Measurements from ENCODE around the gene SIGLEC11. TPM values are rescaled to one million over a fixed set of nuclear protein-coding genes. Genes with fewer than 3 reads are reported as not detected.

Gene SIGLEC11
- total and polyA plus RNA-seq, 2 donors (not counting 1 experiment from before 2014, with no cell fraction given), result 0.09 TPM; not detected in 1

- H3K27me3 Mint-ChIP-seq, result peaks cover 34% of the 10 kb centered on the region
- CTCF ChIA-PET, result interaction anchor here (0.9 kb wide), 1 partner anchor 44 kb away, joined by 3 read pairs; no protein-coding TSS in a partner anchor
- Histone ChIP-seq H3K36me3 (replicated peaks in 1 of 2; ENCODE audit: control extremely low read depth in 1 of 2, control insufficient read depth in 1 of 2, extremely low read depth in 1 of 2, insufficient read depth in 2 of 2, low read length in 1 of 2) (no peaks in the 10 kb centered on the region), H3K9me3 (ENCODE audit: control extremely low read depth in 1 of 3, control insufficient read depth in 2 of 3, insufficient read depth in 1 of 3, low read length in 2 of 3) (no peaks in the 10 kb centered on the region), H4K20me1 (ENCODE audit: control insufficient read depth, insufficient read depth, low read length, poor library complexity, severe bottlenecking) (no peaks in the 10 kb centered on the region), H3K9ac (ENCODE audit: low read length) (no peak overlapping the region), H3K27ac (ENCODE audit: low read length in 2 of 2) (no peak overlapping the region), H3K4me1 (ENCODE audit: control insufficient read depth in 2 of 2, insufficient read depth in 2 of 2, low read length in 2 of 2) (peaks cover 5 to 8% of the 10 kb centered on the region in 2 donors), H2AFZ (ENCODE audit: insufficient read depth, low read depth, low read length, poor library complexity, severe bottlenecking) (no peak overlapping the region), H3K27me3 (replicated peaks in 1 of 4; ENCODE audit: control extremely low read depth in 1 of 4, control insufficient read depth in 3 of 4, insufficient read depth in 4 of 4, low read length in 3 of 4) (no peaks in the 10 kb centered on the region), H3K4me2 (replicated peaks; ENCODE audit: low read depth, low read length, poor library complexity, severe bottlenecking) (no peak overlapping the region), H3K79me2 (ENCODE audit: control insufficient read depth, insufficient read depth, low read length) (no peaks in the 10 kb centered on the region), H3K4me3 (ENCODE audit: control extremely low read depth in 1 of 5, extremely low read depth in 1 of 5, insufficient read depth in 1 of 5, low read depth in 2 of 5, low read length in 4 of 5) (no peak overlapping the region)
- DNase-seq, result no peak
- H3K4me3 Mint-ChIP-seq, result no peak overlapping the region
- intact Hi-C loops (cut with micrococcal nuclease), result no loop called here
- no peak overlapping the region for H3K27ac Mint-ChIP-seq
- no peak for TF ChIP-seq EZH2 (IDR thresholded peaks at IDR 0.05; ENCODE audit: borderline replicate concordance, insufficient read depth, low read depth, low read length, poor library complexity, severe bottlenecking)
- TF ChIP-seq, protein P1, sequence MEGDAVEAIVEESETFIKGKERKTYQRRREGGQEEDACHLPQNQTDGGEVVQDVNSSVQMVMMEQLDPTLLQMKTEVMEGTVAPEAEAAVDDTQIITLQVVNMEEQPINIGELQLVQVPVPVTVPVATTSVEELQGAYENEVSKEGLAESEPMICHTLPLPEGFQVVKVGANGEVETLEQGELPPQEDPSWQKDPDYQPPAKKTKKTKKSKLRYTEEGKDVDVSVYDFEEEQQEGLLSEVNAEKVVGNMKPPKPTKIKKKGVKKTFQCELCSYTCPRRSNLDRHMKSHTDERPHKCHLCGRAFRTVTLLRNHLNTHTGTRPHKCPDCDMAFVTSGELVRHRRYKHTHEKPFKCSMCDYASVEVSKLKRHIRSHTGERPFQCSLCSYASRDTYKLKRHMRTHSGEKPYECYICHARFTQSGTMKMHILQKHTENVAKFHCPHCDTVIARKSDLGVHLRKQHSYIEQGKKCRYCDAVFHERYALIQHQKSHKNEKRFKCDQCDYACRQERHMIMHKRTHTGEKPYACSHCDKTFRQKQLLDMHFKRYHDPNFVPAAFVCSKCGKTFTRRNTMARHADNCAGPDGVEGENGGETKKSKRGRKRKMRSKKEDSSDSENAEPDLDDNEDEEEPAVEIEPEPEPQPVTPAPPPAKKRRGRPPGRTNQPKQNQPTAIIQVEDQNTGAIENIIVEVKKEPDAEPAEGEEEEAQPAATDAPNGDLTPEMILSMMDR (IDR thresholded peaks at IDR 0.05), result no peak
- H3K4me1 Mint-ChIP-seq, result peaks cover 5% of the 10 kb centered on the region
- 96% methylated on average over 5 of the region's 5 CpGs for WGBS (ENCODE audit: insufficient coverage)
- POLR2A ChIA-PET, result no interaction called here
- H3K9me3 Mint-ChIP-seq (ENCODE audit: insufficient read depth), result no peaks in the 10 kb centered on the region
- ATAC-seq (ENCODE audit: low read depth), result no peak
Measured at GRCh38 chr19:49940482-49940791, 20.5 kb downstream of the SIGLEC11 start.

DNA sequence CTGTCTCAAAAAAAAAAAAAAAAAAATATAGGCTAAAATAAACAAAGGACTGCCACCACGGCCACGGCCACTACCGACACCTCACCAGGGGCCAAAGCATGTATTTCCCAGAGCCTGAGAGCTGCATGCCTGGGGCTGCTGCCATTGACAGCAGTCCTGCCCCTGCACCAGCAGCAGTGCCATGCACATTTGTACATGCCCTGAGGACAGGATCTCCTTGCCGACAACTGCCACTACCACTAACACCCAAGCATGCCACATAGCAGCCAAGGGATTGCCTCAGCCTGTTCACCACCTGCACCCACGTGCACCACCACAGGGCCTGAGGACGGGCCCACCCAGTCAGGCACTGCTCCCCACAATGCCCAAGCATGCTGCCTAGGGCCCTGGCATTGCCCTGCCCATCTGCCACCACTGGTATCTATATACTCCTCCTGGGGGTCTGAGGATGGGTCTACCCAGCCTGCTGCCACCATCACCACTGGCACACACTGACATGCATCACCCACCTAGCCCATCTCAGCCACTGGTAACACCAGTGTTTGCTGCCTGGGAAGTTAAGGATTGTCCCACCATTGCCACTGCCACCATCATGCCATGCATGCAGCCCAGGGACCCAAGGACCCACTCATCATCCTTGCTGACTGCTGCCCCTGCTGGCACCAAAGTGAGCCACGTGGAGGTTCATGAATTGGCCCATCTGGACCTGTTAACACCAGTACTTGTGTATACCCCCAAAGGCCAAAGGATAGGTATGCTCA is 21.1 kb downstream of the SIGLEC11 start:
- POLR2A ChIA-PET, result no interaction called here
- Histone ChIP-seq H3K4me2 (replicated peaks; ENCODE audit: low read depth, low read length, poor library complexity, severe bottlenecking) (no peak overlapping the region), H3K27me3 (replicated peaks in 1 of 4; ENCODE audit: control extremely low read depth in 1 of 4, control insufficient read depth in 3 of 4, insufficient read depth in 4 of 4, low read length in 3 of 4) (no peaks in the 10 kb centered on the region), H3K36me3 (replicated peaks in 1 of 2; ENCODE audit: control extremely low read depth in 1 of 2, control insufficient read depth in 1 of 2, extremely low read depth in 1 of 2, insufficient read depth in 2 of 2, low read length in 1 of 2) (no peaks in the 10 kb centered on the region), H3K4me1 (ENCODE audit: control insufficient read depth in 2 of 2, insufficient read depth in 2 of 2, low read length in 2 of 2) (peaks cover 5 to 8% of the 10 kb centered on the region in 2 donors), H3K9ac (ENCODE audit: low read length) (no peak overlapping the region), H3K27ac (ENCODE audit: low read length in 2 of 2) (no peak overlapping the region), H3K79me2 (ENCODE audit: control insufficient read depth, insufficient read depth, low read length) (no peaks in the 10 kb centered on the region), H3K9me3 (ENCODE audit: control extremely low read depth in 1 of 3, control insufficient read depth in 2 of 3, insufficient read depth in 1 of 3, low read length in 2 of 3) (no peaks in the 10 kb centered on the region), H3K4me3 (ENCODE audit: control extremely low read depth in 1 of 5, extremely low read depth in 1 of 5, insufficient read depth in 1 of 5, low read depth in 2 of 5, low read length in 4 of 5) (no peak overlapping the region), H4K20me1 (ENCODE audit: control insufficient read depth, insufficient read depth, low read length, poor library complexity, severe bottlenecking) (no peaks in the 10 kb centered on the region), H2AFZ (ENCODE audit: insufficient read depth, low read depth, low read length, poor library complexity, severe bottlenecking) (no peak overlapping the region)
- DNase-seq (no peak), ATAC-seq (ENCODE audit: low read depth) (no peak)
- WGBS (ENCODE audit: insufficient coverage), result 81% methylated on average over 7 of the region's 7 CpGs
- Mint-ChIP-seq H3K9me3 (ENCODE audit: insufficient read depth) (no peaks in the 10 kb centered on the region), H3K4me3 (no peak overlapping the region), H3K27ac (peak overlapping the region; percentile 32), H3K27me3 (peaks cover 30% of the 10 kb centered on the region), H3K4me1 (peaks cover 5% of the 10 kb centered on the region)
- TF ChIP-seq EZH2 (IDR thresholded peaks at IDR 0.05; ENCODE audit: borderline replicate concordance, insufficient read depth, low read depth, low read length, poor library complexity, severe bottlenecking), result no peak
- TF ChIP-seq, protein P1 (IDR thresholded peaks at IDR 0.05), result no peak
- CTCF ChIA-PET, result interaction anchor here (0.6 to 3.4 kb wide), 5 partner anchors 11 to 196 kb away, joined by 3 to 20 read pairs (median 3); partner anchors contain the start of genes ATF5 and NUP62
- intact Hi-C loops (cut with micrococcal nuclease), result loop anchor here (5.0 kb wide), 1 partner anchor 842 kb away; no protein-coding TSS in a partner anchor
